Hematopoietic multipotent progenitor cell treated with erythropoietin and hydrocortisone succinate and interleukin-3 and kit ligand, for 4 days (in vitro differentiated cells): Measurements from ENCODE around the gene EMC1.
A peak's percentile ranks its signal among the peaks of the same experiment; 100 is the strongest.

Source experiments
- DNase-seq: peaks from one replicate; pipeline ENCODE4 v3.0.0-alpha.2; 2015

The EMC1 gene

DNA sequence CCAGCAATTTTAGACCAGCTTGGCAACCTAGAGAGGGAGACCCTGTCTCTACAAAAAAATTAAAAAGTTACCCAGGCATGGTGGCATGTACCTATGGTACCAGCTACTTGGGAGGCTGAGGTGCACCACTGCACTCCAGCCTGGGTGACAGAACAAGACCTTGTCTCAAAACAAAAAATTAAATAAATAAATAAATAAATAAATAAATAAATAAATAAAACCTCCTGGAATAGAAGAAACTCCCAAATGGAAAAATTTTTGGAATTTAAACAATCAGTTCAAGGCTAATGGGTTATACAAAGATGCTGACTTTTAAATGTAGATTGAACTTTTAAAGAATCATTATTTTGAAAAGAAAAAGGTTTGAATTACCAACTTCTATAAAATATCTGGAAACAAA, 63.5 kb downstream of the EMC1 start:
- no peak for DNase-seq

DNA sequence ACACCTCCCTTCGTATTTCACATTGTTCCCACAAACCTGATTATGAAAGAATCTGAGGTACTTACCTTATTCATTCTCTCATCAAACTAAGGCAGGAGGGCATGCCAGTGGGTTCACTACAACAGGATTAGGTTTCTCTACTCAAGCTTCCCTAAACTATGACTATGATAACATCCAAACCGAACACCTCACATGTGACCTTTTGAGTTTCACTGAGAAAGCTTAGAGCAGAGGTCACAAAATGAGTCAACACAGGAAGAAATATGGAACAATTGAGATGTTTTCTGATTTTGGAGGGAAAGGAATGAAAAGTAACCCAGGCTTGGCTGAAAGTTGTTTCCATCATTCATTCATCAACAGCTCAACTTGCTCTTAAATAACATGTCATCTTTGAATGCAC, 65.3 kb downstream of the EMC1 start:
- DNase-seq, result no peak

DNA sequence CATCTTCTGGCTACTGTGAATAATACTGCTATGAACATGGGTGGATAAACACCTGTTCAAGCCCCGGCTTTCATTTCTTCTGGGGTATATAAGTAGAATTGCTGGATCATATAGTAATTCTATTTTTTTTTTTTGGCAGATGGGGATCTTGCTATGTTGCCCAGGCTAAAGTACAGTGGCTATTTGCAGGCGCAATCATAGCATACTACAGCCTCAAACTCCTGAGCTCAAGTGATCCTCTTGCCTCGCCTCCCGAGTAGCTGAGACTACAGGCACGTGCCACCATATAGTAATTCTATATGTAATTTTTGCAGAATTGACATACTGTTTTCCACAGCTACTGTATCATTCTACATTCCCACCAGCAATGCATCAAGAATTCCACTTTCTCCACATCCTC, 69.1 kb downstream of the EMC1 start:
- DNase-seq, result no peak

DNA sequence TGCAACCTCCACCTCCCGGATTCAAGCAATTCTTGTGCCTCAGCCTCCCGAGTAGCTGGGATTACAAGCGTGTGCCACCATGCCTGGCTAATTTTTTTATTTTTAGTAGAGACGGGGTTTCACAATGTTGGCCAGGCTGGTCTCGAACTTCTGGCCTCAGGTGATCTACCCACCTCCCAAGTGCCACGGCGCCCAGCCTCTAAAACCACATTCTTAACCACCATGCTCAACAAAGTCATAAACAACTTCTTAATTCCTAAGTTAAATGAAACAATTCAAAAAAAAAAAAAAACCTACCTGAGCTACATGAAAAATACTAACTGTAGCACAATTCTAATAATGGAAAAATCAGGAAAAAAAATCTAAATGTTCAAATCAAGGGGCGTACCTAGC, 71.1 kb downstream of the EMC1 start:
- DNase-seq, result peak; percentile 40

DNA sequence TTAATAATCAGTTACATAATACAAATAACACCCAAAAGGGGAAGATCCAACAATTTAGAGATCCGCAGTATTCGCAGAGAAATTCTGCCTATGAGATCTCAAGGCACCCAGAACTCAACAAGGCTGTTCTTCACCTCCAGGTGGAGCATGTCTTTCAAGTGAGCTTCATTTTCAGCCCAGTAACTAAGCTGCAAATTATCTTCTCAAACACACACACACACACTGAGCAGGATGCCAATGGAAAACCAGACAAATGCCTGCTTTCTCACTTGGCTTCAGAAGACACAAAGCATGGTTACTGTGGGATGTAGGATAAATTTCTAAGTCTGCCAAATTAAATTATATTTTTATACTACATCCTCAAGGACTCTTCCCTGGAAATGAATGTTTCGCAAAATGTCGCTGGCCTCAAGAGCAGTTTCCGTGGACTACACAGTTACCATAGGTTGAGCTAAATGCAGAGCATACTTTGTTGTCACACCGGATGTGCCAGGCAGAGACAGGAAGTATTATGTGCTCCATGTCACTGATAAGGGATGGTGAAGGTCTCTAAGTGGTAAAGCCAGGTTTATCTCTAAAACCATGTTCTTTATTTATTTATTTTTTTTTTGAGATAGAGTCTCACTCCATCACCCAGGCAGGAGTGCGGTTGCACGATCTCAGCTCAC, 71.6 kb downstream of the EMC1 start:
- DNase-seq, result peak; percentile 97

DNA sequence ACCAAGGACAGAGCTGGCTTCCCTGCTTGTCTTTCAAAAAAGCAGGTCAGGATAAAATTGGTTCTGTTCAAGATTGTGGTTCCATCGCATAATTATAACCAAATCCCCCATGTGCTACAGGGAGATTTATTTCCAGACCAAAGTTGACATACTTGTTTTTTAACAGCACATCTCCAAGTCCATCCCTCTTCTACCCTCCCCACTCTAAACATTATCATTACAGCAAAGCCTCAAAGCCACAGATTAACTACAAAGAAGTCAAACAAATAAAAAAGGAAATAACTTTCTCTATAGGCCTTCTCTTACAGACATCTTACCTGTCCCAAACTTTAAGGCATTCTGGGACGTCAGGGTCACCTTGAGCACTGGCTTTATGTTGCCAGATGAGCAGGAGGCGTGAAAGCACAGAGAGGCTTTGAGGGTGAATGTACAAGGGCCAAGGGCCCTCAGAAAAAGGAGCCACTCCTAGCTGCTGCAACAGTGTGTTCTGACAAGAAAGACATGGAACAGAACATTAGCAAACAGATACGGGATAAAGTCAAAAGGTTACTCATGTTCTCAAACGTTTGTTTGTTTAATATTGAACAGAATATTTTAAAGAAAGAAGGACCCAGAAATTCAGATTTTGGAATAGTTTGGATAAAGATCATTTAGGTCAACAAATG, 72.5 kb downstream of the EMC1 start:
- peak; percentile 62 for DNase-seq

DNA sequence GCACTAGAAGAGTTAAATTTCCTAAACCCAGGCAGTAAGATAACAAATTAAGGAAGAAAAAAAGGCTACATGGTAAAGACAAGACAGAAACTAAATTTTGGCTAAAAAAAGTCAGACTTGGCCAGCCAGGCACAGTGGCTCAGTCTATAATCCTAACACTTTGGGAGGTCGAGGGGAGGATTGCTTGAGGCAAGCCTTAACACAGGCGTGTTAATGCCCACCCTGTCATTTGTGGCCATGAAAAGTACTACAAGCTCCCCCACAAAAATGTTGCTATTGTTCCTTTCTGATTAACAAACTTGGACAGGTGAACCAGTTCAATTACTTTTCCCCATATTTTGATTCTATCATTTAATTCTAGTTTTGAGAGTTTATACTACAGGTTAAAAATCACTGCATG, 73.5 kb downstream of the EMC1 start:
- peak; percentile 12 for DNase-seq

DNA sequence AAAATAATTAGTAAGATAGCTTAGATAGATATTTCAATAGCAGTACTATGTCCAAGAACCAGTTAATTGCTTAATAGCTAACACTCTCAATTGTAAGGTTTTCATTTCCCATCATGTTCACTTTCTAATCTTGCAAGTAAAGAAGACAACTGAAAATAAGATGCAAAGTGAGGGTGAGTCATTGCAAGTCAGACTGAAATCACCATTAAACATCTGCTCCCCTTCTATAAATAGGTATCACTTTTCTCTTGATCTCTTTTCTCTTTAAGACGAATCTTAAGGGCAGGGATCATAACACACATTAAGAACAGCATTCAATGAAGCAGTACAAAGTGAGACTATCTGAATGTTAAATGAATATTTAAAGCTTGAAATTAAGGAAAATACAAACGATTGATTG, 81.7 kb downstream of the EMC1 start:
- peak; percentile 56 for DNase-seq

DNA sequence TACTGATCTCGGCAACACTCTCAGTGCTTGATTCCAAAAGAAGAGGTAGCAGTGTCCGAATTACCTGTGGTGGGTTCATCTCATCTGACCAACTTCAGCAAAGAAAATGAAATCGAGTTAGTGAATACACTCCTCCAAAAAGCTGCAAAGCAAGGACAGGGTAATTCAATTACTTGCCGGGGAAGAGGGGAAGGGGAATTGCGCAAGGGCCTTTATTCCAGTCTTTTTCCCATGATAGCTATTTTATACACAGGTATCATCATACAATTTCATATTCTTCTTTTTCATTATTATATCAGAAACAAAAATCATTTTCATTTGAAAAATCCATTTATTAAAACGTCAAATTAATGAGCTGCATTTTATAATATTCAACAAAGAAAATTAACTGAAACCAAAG, 84.2 kb downstream of the EMC1 start:
- DNase-seq, result no peak

DNA sequence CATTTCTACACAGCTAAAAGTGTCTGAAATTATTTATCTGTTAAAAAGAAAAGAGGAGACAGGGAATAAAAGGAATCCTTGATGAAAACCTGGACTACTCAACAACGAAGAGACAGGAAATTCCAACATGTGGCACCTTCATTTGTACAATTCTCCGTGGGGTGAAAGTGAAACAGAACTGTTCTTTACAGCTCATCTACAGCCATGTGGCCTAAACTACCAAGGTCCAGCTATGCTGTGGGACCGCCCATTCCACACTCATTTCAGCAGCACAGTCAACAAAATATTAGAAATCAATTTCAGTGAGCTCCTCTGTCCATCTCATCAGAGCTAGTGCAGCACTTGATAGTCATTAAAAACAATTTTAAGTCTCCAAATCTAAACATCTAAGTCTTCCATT, 85.3 kb downstream of the EMC1 start:
- DNase-seq, result no peak
